Measurements from ENCODE around the gene SEPSECS.

- TF ChIP-seq EZH2phosphoT487 (IDR thresholded peaks at IDR 0.05; ENCODE audit: borderline replicate concordance, low read length), result no peak
- no peak for TF ChIP-seq EZH2 (IDR thresholded peaks at IDR 0.05; ENCODE audit: low read length, unreplicated experiment)
- TF ChIP-seq, protein P1, sequence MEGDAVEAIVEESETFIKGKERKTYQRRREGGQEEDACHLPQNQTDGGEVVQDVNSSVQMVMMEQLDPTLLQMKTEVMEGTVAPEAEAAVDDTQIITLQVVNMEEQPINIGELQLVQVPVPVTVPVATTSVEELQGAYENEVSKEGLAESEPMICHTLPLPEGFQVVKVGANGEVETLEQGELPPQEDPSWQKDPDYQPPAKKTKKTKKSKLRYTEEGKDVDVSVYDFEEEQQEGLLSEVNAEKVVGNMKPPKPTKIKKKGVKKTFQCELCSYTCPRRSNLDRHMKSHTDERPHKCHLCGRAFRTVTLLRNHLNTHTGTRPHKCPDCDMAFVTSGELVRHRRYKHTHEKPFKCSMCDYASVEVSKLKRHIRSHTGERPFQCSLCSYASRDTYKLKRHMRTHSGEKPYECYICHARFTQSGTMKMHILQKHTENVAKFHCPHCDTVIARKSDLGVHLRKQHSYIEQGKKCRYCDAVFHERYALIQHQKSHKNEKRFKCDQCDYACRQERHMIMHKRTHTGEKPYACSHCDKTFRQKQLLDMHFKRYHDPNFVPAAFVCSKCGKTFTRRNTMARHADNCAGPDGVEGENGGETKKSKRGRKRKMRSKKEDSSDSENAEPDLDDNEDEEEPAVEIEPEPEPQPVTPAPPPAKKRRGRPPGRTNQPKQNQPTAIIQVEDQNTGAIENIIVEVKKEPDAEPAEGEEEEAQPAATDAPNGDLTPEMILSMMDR (conservative IDR thresholded peaks at IDR 0.05; ENCODE audit: low read depth, low read length), result no peak
Measured at GRCh38 chr4:25142468-25142867, 17.8 kb downstream of the SEPSECS start.
